Medulla oblongata (tissue), 1 donor: ENCODE measurements around the gene MAML2.

Source experiments
- DNase-seq: peaks from one replicate; pipeline ENCODE4 v3.0.0-alpha.2; 2015; ENCODE audit errors: extremely low spot score

MAML2 gene

DNA sequence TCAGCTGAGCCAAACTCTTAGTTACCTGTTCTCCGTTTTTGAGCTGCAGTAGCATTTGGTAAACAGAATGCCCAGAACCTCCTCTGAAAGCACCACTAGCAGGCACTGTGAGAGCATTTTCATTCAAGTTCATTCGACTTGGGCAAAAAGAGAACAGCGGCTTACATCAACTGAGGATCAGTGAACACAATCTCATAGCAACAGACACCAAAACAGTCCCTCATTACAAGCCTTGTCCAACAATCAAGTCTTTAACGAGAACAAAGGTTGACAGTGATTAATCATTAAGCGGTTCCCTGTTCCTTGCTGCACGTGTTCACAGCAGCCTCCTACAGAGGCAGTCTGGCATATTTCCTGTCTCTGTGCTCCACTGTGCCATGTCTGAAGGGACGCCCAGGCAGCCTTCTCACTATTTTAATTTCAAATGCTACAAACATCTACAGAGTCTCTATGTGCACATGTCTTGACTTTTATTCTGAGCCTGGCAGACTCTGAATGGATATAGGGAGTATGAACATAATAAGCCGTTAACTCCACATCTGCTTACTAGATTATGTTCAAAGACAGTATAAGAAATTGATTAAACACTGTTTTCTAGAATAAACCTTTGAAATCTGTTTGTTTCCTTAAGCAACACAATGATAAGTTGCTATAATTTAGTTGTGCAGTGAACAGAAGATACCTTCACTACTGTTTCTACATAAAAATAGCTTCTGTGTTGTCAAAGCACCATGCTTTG is 330.7 kb downstream of the MAML2 start:
- peak; percentile 96 for DNase-seq

GRCh38 chr11:96010683-96011082 is 332.3 kb downstream of the MAML2 start:
- DNase-seq: no peak

- DNase-seq: no peak
Measured at GRCh38 chr11:96008161-96008720, 334.8 kb downstream of the MAML2 start.

DNA sequence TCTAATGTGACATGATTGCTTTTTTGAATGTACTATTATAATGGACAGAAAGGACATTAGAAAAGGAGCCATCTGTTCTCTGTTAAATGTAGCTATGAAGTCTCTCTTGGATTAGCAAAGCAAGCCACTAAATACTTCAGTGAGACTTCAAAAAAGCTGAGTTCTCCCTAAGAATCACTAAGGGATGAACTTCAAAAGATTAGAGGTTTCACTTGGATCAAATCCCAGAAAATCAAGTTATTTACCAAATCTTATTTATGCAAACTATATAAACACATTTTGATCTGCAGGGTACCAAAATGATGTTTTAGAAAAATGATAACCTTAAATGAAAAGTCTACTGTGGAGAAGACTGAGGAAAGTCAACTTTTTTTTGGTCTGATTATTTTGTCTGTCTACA is 337.0 kb downstream of the MAML2 start:
- no peak for DNase-seq

DNA sequence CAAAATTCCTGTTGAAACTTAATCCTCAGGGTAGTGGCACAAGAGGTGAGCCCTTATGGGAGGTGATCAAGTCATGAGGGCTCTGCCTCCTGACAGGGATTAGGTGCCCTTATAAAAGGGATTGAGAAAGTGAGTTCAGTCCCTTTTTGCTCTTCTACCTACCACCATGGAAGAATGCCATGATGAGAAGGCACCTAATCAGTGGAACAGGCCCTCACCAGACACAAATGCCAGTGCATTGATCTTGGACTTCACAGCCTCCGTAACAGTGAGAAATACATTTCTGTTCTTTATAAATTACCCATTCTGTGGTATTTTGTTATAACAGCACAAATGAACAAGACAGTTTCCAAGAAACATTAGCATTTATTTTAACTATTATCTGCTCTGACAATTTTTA is 338.1 kb downstream of the MAML2 start:
- DNase-seq: no peak

DNA sequence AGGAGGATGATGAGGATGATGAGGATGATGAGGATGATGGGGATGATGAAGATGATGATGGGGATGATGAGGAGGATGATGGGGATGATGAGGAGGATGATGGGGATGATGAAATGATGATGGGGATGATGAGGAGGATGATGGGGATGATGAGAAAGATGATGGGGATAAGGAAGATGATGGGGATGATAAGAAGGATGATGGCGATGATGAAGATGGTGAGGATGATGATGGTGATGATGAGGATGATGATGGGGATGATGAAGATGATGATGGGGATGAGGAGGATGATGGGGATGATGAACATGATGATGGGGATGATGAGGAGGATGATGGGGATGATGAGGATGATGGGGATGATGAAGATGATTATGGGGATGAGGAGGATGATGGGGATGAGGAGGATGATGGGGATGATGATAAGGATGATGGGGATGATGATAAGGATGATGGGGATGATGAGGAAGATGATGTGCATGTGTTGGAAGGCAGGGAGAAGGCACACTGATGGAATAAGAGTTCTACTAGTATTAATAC is 340.2 kb downstream of the MAML2 start:
- no peak for DNase-seq

GRCh38 chr11:96002339-96002738 is 340.7 kb downstream of the MAML2 start:
- no peak for DNase-seq

DNA sequence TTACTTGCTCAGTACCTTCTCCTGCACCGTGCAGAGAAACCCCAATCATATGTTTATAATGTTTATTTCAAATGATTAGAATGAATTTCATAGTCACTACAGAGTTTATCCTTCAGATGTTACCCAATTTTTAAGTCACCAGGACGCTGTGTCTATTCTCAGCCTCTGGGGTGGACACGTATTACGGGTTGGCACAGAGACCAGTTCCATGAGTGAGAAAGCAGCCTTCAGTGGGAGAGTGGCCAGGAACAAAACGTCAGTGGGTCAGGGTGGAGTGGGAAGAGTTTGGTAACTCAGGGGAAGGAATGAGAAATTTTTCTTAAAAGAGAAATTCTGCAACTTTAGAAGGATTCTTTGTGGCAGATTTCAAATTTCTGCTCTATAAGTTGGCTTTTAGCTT is 342.0 kb downstream of the MAML2 start:
- peak; percentile 82 for DNase-seq

DNA sequence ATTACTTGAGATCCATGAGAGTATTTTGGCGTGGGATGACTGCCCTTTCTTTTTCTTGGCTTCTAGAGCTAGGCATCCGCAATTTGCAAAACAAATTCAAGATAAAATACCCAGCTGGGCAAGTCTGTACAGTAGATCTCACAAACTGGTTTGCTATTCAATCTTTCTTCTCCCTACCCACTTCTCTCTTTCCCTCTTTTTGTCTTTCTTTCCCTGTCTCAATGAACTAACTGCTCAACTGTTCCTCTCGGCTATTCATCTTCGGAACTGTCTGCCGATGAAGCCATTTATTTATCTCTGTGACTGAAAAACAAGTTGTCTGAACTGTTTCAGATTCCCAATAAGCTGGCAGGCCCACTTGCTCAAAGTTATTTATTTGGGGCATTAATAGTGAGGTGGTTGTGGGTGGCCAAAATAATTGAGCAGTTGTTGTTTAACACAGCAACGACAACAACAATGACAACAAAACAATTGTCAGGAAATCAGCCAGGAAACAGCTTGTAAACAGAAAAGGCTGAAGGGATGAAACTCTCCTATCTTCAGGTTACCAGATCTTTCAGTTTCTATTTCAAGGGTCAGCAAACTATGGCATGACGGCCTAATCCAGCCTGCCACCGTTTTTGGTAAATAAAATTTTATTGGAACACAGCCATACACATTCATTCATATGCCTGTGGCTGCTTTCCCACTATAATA is 343.1 kb downstream of the MAML2 start:
- peak; percentile 37 for DNase-seq

DNA sequence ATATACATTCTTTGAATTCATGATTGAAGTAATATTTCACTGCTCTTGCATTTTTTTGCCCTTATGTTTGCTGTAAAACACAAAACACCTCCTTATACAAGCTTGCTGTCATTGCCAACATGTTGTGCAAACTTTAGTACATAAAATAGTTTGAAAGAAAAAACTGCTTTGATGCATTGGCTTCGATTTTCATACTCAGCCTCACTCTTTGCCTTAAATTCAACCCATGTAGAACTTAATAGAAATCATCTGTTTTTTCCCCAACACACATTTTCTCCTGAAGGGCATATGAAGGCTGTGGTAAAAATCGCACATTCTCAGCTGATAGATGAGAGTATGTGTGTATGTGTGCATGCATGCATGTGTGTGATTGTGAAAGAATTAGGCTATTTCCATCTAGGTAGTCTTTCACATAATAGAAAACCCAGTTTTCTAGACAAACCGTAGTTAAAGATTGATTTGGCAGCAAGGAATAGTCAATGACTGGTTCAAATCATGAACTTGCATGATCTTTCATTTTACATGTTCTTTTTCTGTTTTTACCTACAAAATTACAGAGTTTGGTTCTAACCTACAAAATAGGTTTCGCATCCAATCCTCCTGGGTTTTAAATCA is 346.3 kb downstream of the MAML2 start:
- DNase-seq: no peak

GRCh38 chr11:95994329-95994728 is 348.7 kb downstream of the MAML2 start:
- no peak for DNase-seq

DNA sequence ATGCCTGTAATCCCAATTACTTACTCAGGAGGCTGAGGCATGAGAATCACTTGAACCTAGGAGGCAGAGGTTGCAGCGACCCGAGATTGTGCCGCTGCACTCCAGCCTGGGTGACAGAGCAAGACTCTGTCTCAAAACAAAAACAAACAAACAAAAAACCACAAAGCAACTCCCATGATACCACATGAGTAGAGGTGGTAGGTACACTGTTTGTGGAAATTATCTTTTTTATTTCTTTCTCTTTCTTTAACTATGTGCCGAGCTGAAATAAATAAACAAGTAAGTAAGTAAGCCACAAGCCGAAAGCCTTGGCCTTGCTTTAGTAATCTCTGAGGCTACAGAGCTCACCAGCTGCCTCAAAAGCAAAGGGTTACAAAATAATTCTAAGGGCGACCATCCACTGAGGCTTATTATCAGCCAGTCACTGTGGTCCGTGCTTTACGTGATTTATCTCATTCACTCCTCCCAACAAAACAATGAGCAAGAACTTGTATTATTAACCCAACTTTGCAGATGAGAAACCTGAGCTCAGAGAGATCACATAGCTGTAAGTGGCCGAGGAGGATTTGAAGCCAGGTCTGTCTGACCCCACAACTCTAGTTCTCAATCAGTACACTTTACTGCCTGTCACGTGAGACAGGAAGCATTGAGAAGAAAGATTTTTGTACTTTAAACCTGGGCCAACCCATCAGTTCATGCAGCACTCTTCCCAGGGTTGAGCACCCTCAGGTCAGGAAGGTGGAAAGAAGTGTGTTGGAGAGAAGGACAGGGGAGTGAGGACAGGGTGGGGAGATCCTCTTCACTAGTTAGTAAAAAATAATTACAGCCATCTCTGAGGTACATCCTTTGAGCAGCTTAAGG is 349.3 kb downstream of the MAML2 start:
- no peak for DNase-seq

GRCh38 chr11:95991545-95991944 is 351.4 kb downstream of the MAML2 start:
- DNase-seq: no peak

GRCh38 chr11:95991101-95991500 is 351.9 kb downstream of the MAML2 start:
- no peak for DNase-seq

DNA sequence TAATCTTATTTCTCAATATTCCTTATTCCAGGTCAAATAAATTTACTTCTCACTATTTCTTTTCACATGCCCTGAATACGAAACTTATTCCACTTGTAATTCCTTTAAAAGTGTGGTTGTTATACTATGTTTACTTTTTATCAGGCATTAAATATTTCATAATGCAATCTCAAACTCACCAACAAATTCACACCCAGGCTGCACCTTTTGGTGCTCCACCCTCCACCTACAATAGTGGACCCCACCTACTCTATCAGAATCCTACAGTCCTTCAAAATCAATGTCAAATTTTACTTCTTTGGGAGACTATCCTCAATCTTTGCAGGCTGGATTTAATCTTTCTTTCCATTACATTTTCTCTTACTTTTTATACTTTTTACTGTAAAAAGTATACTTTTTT is 353.2 kb downstream of the MAML2 start:
- no peak for DNase-seq

- no peak for DNase-seq
Measured at GRCh38 chr11:95989076-95989605, 353.9 kb downstream of the MAML2 start.

DNA sequence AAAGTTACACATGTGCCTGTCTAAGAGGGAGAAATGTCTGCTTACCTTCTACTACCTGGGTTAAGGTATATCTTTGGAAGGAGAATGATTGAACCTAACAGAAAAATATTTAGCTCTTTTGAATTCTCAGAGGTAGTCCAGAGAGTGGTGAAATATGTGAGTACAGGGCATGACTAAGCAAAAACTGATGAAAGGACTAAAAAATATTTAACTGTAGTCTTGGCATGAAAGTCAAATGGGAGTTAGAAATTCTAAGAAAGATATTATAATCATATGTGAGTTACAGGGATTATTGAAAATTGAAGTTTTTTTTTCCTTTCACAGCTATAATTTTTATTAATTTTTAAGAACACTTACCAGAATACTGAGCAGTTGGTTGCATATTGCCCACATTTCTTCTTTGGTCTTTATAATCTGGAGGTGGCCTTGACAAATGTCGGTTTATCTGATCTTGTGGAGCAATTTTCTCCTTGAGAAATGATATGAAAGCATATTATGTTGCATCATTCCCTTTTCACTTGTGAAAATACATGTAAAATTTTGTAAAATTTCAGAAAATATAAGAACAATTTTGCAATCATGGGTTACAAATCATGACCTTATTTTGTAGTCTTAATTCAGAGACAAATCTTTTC is 357.7 kb downstream of the MAML2 start:
- no peak for DNase-seq

DNA sequence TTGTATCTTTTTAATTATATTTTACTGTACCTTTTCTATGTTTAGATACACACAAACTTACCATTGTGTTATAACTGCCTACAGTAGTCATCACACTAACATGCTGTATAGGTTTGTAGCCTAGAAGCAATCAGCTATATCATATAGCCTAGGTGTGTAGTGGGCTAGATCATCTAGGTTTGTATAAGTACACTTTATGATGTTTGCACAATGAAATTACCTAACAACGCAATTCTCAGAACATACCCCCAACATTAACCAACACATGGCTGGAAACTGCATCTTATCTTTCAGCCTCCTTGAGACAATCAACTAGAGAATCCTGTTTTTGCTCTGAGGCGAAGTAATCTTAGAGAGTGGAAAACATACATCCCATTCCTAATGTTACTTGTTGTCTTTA is 358.9 kb downstream of the MAML2 start:
- DNase-seq: no peak

- no peak for DNase-seq
Measured at GRCh38 chr11:95977534-95978174, 365.3 kb downstream of the MAML2 start.

GRCh38 chr11:95976550-95976949 is 366.4 kb downstream of the MAML2 start:
- no peak for DNase-seq
